G401.6 (cell line): ENCODE measurements around the gene OPTN.
"Not testable (repeated sequence)": the region's sequence is repeated elsewhere in the genome, so short reads cannot be mapped to it uniquely, and the experiment has no call there.

Source experiments
- FAIRE-seq: peaks from 2 replicates; lab custom pipeline; 2012; peaks lifted over from hg19 to GRCh38; lab: Jason Lieb, UNC

Gene OPTN

DNA sequence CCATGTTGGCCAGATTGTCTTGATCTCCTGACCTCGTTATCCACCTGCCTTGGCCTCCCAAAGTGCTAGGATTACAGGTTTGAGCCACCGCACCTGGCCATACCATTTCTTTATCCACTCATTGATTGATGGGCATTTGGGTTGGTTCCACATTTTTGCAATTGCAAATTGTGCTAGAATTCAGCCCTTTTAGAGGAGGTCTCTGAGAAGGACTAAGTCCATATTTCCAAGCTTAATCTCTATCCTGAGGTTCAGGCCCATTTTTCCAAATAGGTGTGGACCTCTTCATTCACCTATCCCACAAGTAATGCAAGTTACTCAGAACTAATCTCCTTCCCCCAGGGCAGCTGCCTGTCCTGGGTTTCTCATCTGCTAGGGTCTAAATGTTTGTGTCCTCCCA, 9.7 kb upstream of the OPTN start:
- no peak for FAIRE-seq

DNA sequence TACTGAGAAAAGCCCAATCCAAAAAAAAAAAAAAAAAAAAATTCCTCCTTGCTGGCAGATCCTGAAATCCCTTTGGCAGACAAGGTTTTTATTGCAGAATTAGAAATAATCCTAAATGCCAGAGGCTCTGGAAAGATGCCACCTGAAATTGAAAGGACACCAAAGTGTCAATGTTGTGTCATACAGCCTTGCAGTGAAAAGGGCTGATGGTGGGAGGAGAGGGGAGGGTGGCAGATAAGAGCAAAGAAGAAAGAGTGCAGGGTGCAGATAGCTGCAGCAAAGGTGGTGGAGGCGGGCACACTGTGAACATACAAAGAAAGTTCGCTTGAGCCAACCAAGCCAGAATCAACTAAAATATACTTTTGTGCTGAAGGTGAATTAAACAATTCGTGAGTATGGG, 8.2 kb upstream of the OPTN start:
- FAIRE-seq = no peak

DNA sequence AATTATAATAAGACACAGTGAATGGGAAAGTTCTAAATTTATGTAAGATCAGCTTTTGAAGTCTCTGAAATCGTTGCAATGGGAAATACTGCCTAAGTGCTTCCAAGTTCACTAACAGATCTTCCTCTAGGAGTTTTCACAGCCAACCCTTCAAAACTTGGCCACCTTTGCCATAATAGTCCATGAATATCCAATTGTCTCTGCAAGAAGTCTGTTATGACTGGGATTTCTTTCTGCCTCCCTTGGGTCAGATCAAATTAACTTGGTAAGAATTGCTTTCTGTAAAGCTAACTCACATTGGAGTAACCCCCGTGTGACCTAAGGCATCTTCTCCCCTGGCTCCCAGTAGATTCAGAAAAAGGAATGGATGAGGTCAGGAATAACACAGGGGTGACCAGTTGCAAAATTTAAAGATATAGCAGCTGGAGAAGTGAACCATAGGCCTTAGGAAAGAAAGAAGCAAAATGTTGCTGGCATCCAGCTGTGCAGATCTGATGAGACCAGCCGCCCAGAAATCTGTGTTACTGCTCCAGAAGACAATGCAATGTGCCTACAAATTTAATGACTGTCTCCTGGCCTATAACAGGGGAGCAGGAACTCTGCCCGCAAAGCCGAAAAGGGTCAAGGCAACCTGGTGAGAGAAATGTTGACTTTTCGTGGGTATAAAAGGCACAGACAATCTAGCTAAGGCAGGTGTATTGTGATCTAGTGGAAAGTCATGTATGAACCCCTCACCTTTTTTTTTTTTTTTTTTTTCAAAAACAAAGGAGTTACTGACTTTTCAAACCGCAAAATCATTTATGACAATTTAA, 7.5 kb upstream of the OPTN start:
- no peak for FAIRE-seq

DNA sequence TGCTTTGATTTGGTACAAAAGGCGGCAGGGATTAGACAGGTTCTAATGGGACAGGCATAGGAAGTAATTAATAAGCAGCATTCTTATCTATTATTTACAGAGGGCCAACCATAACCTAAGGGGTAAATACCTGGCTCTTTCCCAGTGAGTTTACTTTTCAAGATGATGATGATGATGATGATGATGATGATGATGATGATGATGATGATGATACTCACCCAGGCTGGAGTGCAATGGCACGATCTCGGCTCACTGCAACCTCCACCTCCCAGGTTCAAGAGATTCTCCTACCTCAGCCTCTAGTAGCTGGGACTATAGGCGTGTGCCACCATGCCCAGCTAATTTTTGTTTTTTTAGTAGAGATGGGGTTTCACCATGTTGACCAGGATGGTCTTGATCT, 5.9 kb upstream of the OPTN start:
- FAIRE-seq = not testable (repeated sequence)

DNA sequence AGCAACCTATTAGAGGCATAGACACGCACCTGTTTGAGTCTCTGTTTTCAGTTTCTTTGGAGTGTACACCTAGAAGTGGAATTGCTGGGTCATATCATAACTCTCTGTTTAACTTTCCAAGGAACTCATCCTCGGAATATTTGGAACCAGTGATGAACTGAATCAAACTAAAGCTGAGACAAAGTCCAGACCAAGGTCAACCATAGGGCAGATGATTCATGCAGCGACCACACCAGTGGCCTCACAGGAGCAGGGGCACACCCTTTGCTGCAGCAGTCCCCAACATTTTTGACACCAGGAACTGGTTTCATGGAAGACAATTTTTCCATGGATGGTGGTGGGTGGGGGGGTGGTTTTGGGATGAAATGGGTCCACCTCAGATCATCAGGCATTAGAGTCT, 4.9 kb upstream of the OPTN start:
- FAIRE-seq = no peak

DNA sequence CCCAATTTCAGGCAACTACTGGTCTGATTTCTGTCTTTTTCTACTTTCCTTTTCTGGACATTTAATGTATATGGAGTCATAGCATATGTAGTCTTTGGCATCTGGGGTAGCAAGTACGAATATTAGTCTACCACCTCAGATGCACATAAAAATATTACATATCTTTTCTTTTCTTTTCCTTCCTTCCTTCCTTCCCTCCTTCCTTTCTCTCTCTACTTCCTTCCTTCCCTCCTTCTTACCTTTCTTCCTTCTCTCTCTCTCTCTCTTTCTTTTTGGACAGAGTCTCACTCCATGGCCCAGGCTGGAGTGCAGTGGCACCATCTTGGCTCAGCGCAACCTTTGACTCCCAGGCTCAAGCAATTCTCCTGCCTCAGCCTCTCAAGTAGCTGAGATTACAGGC, 4.0 kb upstream of the OPTN start:
- FAIRE-seq = no peak

DNA sequence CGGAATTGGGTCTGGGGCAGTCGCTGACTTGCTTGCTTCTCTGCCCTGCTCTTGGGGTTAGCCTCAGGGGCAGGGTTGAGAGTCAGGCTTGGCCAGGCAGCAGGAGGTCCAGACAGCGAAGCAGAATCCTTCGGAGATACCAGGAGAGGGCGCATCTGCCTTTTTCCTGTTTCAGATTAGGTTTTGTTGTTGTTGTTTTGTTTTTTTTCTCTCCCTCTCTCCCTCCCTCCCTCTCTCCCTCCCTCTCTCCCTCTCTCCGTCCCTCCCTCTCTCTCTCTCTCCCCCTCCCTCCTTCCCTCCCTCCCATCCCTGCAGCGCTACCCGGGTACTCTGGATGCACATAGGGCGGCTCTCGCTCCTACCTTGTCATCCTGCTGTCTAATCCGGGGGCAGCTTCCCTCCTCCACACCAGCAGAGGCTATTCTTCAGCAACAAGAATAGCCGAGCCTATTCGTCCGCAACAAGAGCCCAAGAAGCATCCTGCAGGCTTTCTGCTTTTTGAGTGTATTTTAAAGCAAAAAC, 758 bp upstream of the OPTN start:
- FAIRE-seq = no peak

DNA sequence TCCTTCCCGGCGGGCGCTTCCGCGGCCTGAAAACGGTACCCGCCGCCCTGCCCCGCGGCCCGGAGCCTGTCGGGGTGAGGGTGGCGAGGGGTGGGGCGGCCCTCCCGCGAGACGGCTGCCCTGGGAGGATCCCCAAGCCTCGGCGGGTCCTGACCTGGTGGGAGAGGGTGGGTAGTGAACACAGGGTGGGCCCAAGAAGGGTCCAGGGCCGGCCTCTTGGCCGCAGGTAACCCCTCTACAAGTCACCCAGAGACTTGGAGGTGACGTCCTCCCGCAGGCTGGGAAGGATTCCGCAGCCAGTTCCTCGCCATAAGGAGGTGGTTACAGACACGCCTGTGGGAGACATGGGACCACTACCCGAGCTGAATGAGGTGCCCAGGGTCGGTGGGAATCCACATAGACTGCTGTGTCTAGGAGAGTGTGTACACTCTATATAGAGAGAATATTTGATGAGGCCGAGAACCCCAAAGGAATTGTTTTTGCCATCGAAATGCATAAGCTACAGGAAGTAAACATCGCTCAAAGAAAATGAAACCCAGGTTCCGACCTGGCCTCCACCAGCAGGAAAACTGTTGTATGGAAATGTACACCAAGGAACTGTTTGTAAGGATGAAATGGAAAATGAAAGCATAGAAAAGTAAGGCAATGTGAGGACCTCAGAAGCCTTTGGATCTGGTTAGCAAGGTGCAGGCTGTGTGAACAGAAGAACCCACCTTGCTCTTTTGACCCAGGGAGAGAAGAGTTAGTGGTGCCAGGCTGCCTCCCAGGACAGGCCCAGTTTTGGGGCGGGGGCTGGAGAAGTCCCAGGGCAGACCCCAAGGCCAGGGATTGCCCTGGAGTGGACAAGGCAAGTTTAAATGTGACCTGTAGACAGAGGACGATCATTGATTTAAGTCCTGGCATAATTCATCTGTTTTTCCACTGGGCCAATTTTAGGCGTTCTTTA, 659 bp downstream of the OPTN start:
- no peak for FAIRE-seq

DNA sequence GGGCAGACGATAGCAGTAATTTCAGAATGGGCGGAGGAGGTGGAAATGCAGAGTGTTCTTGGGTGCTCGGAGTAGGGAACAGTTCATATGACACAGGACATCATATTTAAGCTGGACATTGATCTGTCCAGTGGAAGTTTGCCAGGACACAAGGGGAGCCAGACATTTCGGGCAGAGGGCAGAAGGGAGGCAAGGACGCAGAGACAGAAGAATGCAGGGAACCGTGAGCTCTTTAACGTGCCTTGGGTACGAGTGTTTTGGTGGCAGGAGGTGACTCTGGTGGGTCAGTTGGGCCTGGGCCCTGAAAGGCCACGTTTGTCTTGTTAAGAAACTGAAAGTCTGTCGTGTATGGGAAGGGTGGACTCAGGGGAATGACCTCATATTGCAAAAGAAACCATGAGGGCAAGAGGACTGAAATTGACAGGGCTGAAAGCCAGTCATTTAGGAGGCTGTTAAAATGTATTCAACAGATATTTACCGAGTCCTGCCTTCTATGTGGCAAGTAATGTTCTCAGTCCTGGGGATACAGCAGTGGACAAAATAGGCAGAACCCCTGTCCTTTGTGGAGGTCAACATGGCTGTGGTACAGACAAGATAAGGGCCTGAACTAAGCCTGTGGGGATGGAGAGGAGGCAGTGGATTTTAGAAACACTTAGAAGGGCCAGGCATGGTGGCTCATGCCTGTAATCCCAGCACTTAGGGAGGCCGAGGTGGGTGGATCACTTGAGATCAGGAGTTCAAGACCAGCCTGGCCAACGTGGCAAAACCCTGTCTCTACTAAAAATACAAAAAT, 2.2 kb downstream of the OPTN start:
- FAIRE-seq = no peak

DNA sequence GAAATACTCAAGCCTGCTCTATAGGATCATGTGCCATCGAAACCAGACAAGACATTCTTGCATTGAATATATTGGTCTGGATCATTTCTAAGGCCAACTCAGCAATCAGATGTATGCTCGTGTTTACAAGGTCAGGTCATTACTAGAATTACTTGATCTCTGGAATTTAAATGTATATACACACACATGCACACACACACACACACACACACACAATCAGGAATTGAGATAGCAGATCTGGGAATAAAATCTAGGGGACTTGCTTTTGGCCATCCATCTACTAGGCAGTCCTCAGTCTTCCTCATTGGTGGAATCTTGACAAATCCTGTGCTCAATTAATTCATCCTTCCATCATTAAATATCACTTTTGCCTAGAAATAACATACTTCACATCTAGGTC, 3.6 kb downstream of the OPTN start:
- FAIRE-seq = no peak

DNA sequence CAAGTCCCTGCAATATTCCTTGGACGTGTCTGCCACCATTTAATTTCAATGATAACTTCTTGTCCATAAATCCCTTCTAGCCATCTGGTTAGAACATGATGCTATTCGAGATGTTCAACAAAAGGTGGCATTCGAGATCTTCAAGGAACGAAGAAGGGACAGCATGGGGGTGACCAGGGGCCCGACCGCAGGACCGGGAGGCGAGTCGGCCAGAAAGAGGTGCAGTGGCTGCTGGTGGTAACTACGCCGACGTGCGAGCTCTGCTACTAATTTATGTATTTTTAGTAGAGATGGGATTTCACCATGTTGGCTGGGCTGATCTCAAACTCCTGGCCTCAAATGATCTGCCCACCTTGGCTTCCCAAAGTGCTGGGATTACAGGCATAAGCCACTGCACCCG, 4.7 kb downstream of the OPTN start:
- no peak for FAIRE-seq

DNA sequence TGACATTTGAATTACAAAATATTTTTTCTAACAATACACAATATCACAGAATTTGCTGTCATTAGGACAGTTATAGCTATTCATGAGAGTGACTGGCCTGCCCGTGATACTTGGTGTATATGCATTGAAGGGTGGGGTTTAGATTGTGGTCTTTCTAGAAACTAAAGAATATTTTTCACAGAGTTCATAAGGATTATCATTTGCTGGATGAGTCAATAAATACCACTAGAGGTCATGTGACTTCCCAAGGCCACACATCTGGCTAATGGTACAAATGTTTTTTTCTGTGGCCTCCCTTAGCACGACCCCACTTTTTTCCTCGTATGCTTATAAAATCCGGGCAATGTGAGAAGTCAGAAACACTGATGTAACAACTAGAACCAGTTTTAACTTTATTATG, 5.2 kb downstream of the OPTN start:
- no peak for FAIRE-seq

DNA sequence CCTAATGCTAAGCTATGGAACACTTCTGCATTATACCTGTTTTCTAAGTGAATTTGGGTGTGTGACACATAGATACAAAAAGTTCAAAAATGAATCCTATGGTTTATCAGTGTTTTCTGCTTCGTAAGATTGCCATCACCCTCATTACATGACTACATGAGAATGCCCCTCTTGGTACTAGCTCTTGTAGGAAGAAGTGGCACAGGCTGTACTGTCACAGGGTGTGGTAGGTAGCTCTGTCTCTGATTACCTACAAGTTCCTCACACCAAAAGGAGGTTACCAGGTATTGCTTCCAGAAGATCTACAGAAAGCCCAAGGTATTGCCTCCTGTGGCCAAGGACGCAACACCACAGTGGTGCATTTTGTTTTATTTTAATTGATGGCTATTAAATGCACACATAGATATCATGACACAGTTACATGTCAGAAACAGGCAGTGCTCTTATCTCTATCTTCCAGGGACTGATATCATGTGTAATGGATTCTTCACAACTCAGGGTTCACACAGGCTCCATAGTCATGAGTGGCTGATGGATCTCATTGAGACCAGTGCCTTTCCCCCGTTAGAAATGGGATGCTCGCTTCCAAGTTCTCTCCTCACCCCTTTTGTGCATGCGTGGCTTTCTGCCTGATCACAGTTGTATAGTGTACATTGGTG, 6.6 kb downstream of the OPTN start:
- no peak for FAIRE-seq

DNA sequence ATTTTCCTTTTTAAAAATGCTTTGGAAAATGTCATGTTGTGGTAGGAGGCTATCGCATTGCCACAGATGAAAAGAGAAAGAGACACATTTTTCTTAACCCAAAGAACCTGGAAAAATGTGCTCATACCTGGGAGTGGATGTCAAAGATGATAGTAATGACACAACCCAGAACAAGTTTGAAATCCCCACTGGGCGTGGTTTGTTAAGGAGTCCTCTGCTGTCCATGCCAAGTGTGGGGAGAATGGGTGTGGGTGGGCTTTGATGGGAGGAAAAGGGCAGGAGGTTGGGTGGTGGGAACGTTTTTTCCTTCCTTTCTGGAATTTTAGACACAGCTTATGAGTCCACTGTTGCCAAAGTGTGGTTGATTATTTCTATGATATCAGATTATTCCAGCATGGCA, 10.9 kb downstream of the OPTN start:
- FAIRE-seq = no peak

DNA sequence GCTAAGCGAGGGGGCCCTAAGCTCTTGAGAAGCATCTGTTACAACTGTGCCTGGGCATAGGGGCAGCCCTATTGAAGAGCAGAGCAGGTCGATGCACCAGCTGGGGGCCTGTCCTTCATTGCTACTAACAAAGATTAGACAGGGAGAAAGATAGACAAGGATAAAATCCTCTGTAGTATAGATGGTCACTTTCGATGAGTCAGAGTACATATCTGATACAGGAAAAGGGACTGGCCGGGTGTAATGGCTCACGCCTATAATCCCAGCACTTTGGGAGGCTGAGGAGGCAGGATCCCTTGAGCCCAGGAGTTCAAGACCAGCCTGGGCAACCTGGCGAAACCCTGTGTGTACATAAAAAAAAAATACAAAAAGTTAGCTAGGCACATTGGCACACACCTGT, 13.6 kb downstream of the OPTN start:
- FAIRE-seq = no peak

DNA sequence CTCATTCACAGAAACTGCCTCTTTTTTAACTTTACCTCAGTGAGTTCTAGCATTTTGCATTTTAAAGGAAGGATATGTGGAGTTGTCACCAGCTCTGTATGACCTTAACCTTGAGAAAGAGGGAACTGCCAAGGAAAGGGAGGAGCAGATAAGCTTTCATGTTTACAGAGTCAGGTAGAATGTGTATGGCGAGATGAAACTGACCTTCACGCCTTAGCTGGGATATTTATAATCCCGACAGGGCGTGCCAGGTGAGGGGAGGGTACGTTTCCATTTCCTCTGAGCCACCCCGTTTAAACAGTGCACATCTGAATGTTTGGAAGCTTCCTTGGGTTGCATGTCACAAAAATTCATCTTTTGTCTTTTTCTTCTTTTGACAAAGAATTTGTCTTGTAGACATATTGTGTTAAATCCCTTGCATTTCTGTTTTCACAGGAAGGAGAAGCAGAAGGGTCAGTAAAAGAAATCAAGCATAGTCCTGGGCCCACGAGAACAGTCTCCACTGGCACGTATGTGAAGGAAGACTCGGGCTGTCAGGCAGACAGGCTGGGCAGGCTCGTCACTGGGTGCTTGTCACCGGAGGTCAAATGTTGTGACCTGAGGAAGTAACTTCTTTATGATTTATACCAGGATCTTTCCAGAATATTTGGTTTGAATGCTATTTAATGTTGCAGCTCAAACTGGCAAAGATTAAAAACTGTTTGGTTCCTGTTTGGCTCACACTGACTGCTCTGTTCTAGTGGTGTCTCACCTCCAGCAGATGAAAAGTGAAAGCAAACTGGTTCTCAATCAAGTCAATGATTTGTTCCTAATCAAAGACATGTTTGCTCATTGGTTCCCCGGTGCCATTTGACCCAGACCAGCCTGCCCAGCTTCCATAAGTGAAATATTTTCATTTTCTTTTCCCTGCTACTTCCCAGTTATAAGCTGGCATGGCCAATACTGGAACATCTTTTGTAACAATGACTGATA, 16.2 kb downstream of the OPTN start:
- no peak for FAIRE-seq

DNA sequence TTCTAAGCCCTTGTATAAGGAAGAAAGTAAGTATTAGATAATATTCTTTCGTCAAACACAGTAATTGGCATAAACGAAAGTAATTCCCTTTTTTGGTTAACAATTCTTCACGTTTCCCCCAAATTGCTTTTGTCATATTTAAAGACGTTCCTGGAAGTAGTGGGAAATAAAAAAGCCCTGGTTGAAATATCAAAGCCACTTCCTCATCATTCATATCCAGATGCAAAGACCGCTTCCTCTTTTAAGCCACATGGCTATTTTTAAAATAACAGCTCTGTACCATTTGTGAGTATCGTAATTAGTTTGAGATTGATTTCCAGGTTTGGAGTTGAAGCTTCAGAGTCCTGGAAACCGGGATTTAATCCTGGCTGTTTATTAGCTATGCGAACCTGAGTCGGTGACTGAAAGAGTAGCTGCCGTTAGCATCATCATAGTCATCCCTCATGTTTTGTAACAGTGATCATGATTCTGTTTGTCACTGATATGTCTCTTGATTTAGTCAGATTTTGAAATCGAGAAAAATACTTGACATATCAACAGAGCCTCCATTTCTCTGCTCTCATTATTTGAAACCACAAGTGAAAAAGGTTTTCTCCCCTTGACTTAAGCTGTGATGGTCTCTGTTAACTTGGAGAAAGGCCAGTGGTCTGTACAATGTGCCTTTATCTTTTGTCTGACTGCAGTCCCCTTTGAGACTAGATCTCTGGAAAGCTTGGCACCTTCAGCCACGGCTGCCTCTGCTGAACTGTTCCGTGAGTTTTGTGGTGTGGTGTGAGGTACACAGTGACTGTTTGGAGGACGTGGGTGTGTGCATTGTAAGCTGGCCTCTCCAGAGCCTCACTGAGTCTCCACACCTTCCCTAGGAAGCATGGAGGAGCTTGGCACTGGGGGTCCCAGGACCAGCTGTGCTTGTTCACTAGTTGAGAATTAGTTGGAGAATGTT, 18.1 kb downstream of the OPTN start:
- FAIRE-seq = no peak

DNA sequence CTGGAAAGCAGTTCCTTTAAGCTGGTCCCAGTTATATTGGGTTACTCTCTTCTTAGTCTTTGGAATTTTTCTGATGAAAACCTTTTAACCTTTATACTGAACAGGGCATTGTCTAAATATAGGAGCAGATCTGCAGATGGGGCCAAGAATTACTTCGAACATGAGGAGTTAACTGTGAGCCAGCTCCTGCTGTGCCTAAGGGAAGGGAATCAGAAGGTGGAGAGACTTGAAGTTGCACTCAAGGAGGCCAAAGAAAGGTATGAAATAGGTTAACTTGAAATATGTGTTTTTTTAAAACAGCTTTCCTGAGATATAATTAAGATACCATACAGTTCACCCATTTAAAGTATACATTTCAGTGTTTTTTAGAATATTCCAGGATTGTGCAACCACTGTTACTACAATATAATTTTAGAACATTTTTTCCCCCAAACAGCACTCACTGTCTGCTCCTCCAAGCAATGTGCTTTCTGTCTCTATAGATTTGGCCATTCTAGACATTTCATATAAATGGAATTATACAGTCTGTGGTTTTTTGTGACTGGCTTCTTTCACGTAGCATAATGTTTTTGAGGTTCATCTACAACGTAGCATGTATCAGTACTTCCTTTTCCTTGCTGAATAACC, 18.9 kb downstream of the OPTN start:
- no peak for FAIRE-seq
